Middle frontal gyrus (tissue), 1 donor: ENCODE results near the gene TUBGCP2.

Experiments used
- DNase-seq: peaks from one replicate; pipeline ENCODE4 v3.0.0-alpha.2; 2015; ENCODE audit warnings: low spot score; ENCODE audit errors: extremely low spot score

Gene TUBGCP2

DNA sequence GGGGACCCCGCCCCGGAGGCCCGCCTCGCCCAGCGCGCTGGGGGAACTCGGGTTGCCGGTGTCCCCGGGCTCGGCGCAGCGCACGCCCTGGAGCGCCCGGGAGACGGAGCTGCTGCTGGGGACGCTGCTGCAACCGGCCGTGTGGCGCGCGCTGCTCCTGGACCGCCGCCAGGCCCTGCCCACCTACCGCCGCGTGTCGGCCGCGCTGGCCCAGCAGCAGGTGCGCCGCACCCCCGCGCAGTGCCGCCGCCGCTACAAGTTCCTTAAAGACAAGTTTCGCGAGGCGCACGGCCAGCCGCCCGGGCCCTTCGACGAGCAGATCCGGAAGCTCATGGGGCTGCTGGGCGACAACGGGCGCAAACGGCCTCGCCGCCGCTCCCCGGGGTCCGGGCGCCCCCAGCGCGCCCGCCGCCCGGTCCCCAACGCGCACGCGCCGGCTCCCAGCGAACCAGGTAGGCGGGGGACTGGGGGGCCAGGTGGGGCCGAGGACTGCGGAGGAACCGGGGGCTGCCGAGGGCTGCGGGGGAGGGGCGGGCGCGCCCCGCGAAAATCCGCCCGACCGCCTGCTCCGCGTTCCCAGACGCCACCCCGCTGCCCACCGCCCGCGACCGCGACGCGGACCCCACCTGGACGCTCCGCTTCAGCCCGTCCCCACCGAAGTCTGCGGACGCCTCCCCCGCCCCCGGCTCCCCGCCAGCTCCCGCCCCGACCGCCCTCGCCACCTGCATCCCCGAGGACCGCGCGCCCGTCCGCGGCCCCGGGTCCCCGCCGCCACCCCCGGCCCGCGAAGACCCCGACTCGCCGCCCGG lies 78.1 kb downstream of the TUBGCP2 start:
- DNase-seq = no peak

DNA sequence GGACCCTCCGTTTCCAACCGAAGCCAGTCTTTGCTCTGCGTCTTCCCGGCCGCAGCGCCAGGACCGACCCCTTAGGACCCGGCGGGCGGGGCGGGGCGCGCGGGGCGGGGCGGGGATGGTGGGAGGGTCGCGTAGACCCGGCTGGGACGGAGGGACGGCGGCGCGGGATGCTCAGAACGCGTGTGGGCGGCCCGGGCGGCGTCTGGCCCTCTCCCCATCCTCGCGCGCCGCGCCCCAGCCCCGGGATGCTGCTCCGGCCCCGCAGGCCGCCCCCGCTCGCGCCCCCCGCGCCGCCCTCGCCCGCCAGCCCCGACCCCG lies 78.7 kb downstream of the TUBGCP2 start, which contains the start of gene UTF1:
UTF1 (plus strand) TSS at position 174 of the 318 bp plus-strand sequence; CDS start at position 246, 72 bp downstream.
- DNase-seq = no peak

DNA sequence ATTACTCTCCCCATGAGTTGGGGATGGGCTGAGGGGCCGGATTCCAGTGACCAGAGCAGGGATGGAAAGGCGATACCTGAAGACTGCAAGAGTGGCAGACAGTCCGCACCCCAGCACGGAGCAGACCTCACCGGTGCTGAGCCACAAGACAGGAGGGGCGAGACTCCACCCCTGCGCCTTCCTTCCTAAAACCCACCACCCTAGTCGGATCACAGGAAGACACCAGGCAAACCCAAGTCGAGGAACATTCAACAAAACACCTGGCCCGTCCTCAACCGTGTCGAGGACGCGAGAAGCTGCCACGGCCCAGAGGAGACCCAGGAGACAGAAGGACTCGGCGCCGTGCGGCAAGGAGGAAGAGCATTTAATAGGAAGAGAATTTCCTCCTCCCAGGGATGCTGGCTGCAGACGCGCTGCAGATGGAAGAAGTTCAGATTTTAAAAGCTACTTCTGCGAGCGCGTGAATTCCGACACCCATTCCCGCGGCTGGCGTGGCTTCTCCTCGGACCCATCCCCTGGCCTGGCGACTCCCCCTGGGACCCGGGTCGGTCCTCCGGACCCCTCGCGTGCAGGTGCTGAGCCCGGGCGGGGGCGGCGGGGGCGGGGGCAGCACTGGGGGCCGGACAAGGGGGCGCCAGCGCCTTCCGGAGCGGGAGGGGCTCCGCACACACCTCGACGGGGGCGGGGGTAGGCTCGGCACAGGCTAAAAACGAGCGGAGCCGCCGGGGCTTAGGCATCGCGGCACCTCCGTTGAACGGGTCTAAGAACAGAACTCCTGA lies 79.2 kb downstream of the TUBGCP2 start:
- no peak for DNase-seq
